K562 (cell line): ENCODE data around the gene XRCC5. TPM values are rescaled to one million over a fixed set of nuclear protein-coding genes. Genes with fewer than 3 reads are reported as not detected.

ENCODE experiments used
- ATF6 ChIP-seq: sonication (generic); formaldehyde crosslinking; IDR thresholded peaks from 2 replicates; pipeline ENCODE4 v1.4.0; 2020; ENCODE audit warnings: mild to moderate bottlenecking, missing genetic modification reagents
- CBX3 ChIP-seq, 2 experiments: IDR thresholded peaks; 1 replicate in 1 of 2; 2 replicates in 1 of 2; pipeline ENCODE4 v1.6.1; 2012; ENCODE audit warnings: inconsistent platforms in 2 of 2, low read length in 2 of 2, borderline replicate concordance in 1 of 2, control low read depth in 1 of 2
- DDX20 ChIP-seq: fragments of 450-650 bp; IDR thresholded peaks from 2 replicates; pipeline ENCODE4 v1.6.1; 2016; ENCODE audit warnings: missing genetic modification characterization, low read depth, mild to moderate bottlenecking, missing compliant biosample characterization, moderate library complexity
- FOXA1 ChIP-seq: fragments of 450-650 bp; IDR thresholded peaks from 2 replicates; pipeline ENCODE4 v1.6.1; 2016; ENCODE audit warnings: mild to moderate bottlenecking, borderline replicate concordance
- HBP1 ChIP-seq: fragments of 450-650 bp; formaldehyde crosslinking; IDR thresholded peaks from 2 replicates; pipeline ENCODE4 v1.4.0; 2022; ENCODE audit warnings: missing genetic modification characterization
- KAT8 ChIP-seq: fragments of 450-650 bp; IDR thresholded peaks from 2 replicates; pipeline ENCODE4 v1.6.1; 2016; ENCODE audit warnings: low read depth, mild to moderate bottlenecking
- TAF7 ChIP-seq: fragments of 450-650 bp; IDR thresholded peaks from 2 replicates; pipeline ENCODE4 v1.6.1; 2016; ENCODE audit warnings: missing genetic modification characterization, missing compliant biosample characterization
- TCFL5 ChIP-seq: fragments of 250-450 bp; sonication (Bioruptor Pico); conservative IDR thresholded peaks from 2 replicates; pipeline ENCODE4 v1.6.1; 2021; ENCODE audit warnings: mild to moderate bottlenecking, moderate library complexity, matching md5 sums
- THRA ChIP-seq: fragments of 450-650 bp; IDR thresholded peaks from 2 replicates; pipeline ENCODE4 v1.6.1; 2017; ENCODE audit warnings: mild to moderate bottlenecking, moderate library complexity
- ZFPM2 ChIP-seq: fragments of 250-450 bp; sonication (Bioruptor Pico); IDR thresholded peaks from 2 replicates; pipeline ENCODE4 v1.5.1; 2022; ENCODE audit warnings: mild to moderate bottlenecking
- ZNF121 ChIP-seq: sonication (generic); formaldehyde crosslinking; conservative IDR thresholded peaks from 2 replicates; pipeline ENCODE4 v1.8.0; 2022; ENCODE audit warnings: missing genetic modification reagents
- ZNF263 ChIP-seq: sonication (generic); formaldehyde crosslinking; IDR thresholded peaks from 2 replicates; pipeline ENCODE4 v1.8.0; 2022; ENCODE audit warnings: mild to moderate bottlenecking, missing genetic modification reagents, borderline replicate concordance
- polyA plus RNA-seq, 8 experiments: library from polyadenylated mRNA; depleted of rRNA in 4 of 8; stranded (reverse) in 5 of 8; unstranded in 3 of 8; fragments of >200 nt; fragmentation: Nextera tagmentation in 2 of 8; fragmentation: Illumina TruSeq in 1 of 8; extraction: Ambion mirVana in 2 of 8; extraction: Trizol in 1 of 8; gene quantifications; 2 replicates each; pipeline versions ENCODE4 v1.2.1 to v1.2.3, GENCODE V29; 2011 to 2014; ENCODE audit warnings: inconsistent platforms in 1 of 8, missing spikeins in 1 of 8
- total RNA-seq, 7 experiments: library from RNA; depleted of rRNA in 6 of 7; stranded (reverse); fragments of >200 nt in 6 of 7; fragmentation: Illumina TruSeq in 2 of 7; extraction: Trizol in 2 of 7; gene quantifications; 2 replicates each; pipeline versions ENCODE4 v1.2.1 to v1.2.3, GENCODE V29; 2011 to 2021; ENCODE audit warnings: low replicate concordance in 1 of 7

Gene XRCC5
- total and polyA plus RNA-seq, 9 of the 15 experiments (the other 6 are each of a cell fraction or from before 2014, with no cell fraction given), result 168 to 551 (median 297) TPM

GRCh38 chr2:216081487-216082116 lies 27.5 kb upstream of the XRCC5 start, which contains the start of the genes PECR and TMEM169 (continued):
- TF ChIP-seq THRA, result 0 out of 2 replicates have a peak, but pooled peaks have one; percentile 41
- TF ChIP-seq ATF6 (CRISPR knock-in tag), result no peak
- no peak for TF ChIP-seq KAT8
- TF ChIP-seq ZNF121 (CRISPR knock-in tag), result no peak
- TF ChIP-seq ZFPM2 (CRISPR knock-in tag), result no peak
- TF ChIP-seq DDX20 (tag), result no peak
- no peak for TF ChIP-seq CBX3 (IDR thresholded peaks at IDR 0.05; ENCODE audit: borderline replicate concordance in 1 of 2, low read length in 2 of 2)
- TF ChIP-seq TCFL5 (CRISPR knock-in tag), result no peak
- TF ChIP-seq FOXA1, result no peak
- no peak for TF ChIP-seq HBP1 (CRISPR knock-in tag)
- TF ChIP-seq TAF7, result no peak
- no peak for TF ChIP-seq ZNF263 (CRISPR knock-in tag)
